Colonic mucosa (tissue), 4 donors: ENCODE data around the gene DPP7. TPM values are rescaled to one million over a fixed set of nuclear protein-coding genes. Genes with fewer than 3 reads are reported as not detected.

ENCODE experiments used
- DNase-seq: peaks from one replicate; pipeline ENCODE4 v3.0.0-alpha.2; 2020
- H3K27ac ChIP-seq: fragments of 200-600 bp; one replicate; pipeline ENCODE4 v1.8.0; 2021
- H3K27me3 ChIP-seq: fragments of 200-600 bp; one replicate; pipeline ENCODE4 v1.8.0; 2021
- H3K36me3 ChIP-seq: fragments of 200-600 bp; one replicate; pipeline ENCODE4 v1.8.0; 2021
- H3K4me1 ChIP-seq: fragments of 200-600 bp; one replicate; pipeline ENCODE4 v1.8.0; 2021; ENCODE audit warnings: mild to moderate bottlenecking
- H3K4me3 ChIP-seq: fragments of 200-600 bp; one replicate; pipeline ENCODE4 v1.8.0; 2021
- H3K9ac ChIP-seq, 2 donors: one replicate each; pipeline ENCODE4 v1.7.0; 2013; ENCODE audit warnings: control low read depth in 2 of 2, low read depth in 2 of 2, low read length in 2 of 2
- H3K9me3 ChIP-seq: fragments of 200-600 bp; one replicate; pipeline ENCODE4 v1.8.0; 2021
- CTCF ChIP-seq: fragments of 200-600 bp; IDR thresholded peaks from one replicate; pipeline ENCODE4 v1.8.0; 2022; ENCODE audit warnings: antibody characterized with exemption, mild to moderate bottlenecking
- intact Hi-C: fragments of 100-400 bp; cut with DNase I; formaldehyde crosslinking; loops from one replicate; pipeline ENCODE4 v1.14.1; 2022
- total RNA-seq, 2 donors: library from RNA; stranded (reverse); fragmentation: NEBNext Ultra II Directional in 1 of 2; extraction: Animal tissue kit (Norgen Biotek cat#: 25700) in 1 of 2; gene quantifications; one replicate each; pipeline ENCODE4 v1.2.1, GENCODE V29; 2021
- donor health status: healthy.
- donor health status: DM: no; HTN: no; CAD: no.
- donor health status: DM: no; HTN: no; CAD: no.

Gene DPP7
- total RNA-seq, 2 donors from 2014 or later = 46.2 to 52.5 TPM

GRCh38 chr9:137082222-137082924, 32.2 kb downstream of the DPP7 start:
- H3K4me1 ChIP-seq = peaks cover 8% of the 10 kb centered on the region
- intact Hi-C loops = no loop called here
- H3K36me3 ChIP-seq = no peaks in the 10 kb centered on the region
- TF ChIP-seq CTCF = no peak
- H3K27me3 ChIP-seq = no peaks in the 10 kb centered on the region
- no peak for DNase-seq
- H3K27ac ChIP-seq = peak overlapping the region; percentile 27
- H3K4me3 ChIP-seq = no peak overlapping the region
- no peaks in the 10 kb centered on the region for H3K9me3 ChIP-seq
- no peak overlapping the region for H3K9ac ChIP-seq

- no peak for TF ChIP-seq CTCF
- Histone ChIP-seq H3K36me3 (no peaks in the 10 kb centered on the region), H3K4me1 (peaks cover 8% of the 10 kb centered on the region), H3K4me3 (no peak overlapping the region), H3K27me3 (no peaks in the 10 kb centered on the region), H3K27ac (no peak overlapping the region), H3K9me3 (no peaks in the 10 kb centered on the region), H3K9ac (no peak overlapping the region)
- intact Hi-C loops = no loop called here
- DNase-seq = no peak
These were observed 34.0 kb downstream of the DPP7 start for GRCh38 chr9:137080260-137081122.

GRCh38 chr9:137079401-137079787, 35.1 kb downstream of the DPP7 start:
- intact Hi-C loops = no loop called here
- Histone ChIP-seq H3K9ac (no peak overlapping the region), H3K4me1 (peaks cover 8% of the 10 kb centered on the region), H3K27me3 (no peaks in the 10 kb centered on the region), H3K4me3 (no peak overlapping the region), H3K27ac (no peak overlapping the region), H3K36me3 (no peaks in the 10 kb centered on the region), H3K9me3 (no peaks in the 10 kb centered on the region)
- no peak for DNase-seq
- TF ChIP-seq CTCF = no peak

- H3K36me3 ChIP-seq = no peaks in the 10 kb centered on the region
- no peak for TF ChIP-seq CTCF
- H3K4me3 ChIP-seq = peak overlapping the region; percentile 55
- H3K9ac ChIP-seq = peak overlapping the region; percentile 65 to 79
- DNase-seq = peak; percentile 65
- intact Hi-C loops = no loop called here
- no peaks in the 10 kb centered on the region for H3K9me3 ChIP-seq
- H3K4me1 ChIP-seq = peaks cover 8% of the 10 kb centered on the region
- no peak overlapping the region for H3K27ac ChIP-seq
- no peaks in the 10 kb centered on the region for H3K27me3 ChIP-seq
These were observed 35.7 kb downstream of the DPP7 start for GRCh38 chr9:137078701-137079400.
